ENCODE measurements around the gene THBD.

The THBD gene

DNA sequence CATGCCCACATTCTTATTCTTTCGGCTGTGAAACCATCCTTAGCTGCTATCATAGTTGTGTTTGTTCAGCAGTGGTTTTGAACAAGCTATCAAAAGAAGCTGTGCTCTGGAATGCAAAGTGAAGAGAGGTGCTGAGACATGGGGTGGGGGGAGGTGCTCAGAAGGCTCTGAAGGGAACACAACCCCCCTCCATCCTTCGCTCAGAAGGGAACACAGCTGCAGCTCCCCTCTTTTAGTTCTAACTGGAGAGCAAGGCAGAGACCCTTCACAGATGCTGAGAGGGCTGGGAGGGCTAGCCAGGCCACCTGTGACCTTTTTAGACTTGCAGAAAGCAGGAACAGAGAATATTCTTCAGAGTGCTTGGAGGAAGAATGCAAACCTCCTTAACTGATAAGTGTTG lies 32.0 kb downstream of the THBD start:
- in situ Hi-C loops (cut with HindIII; ENCODE audit: low sequenced_read_pairs), result no loop called here

DNA sequence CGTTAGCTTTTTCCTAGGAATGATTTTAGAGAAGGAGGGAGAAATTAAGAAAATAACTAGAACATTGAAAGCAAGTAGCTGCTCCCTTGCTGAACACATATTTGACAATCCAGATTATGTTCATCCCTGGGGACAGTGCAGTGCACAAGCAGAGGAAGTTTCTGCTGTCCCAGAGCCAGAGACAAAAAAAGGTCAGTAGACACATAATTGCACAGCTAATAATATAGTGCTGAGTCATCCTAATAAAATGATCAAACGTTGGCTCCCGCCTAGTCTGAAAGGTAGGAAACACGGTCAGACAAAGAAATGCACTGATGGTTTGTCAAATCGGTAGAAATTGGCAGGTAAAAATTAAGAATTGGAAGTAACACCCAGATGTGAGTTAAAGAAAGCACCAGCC lies 36.0 kb downstream of the THBD start:
- in situ Hi-C loops (cut with HindIII; ENCODE audit: low sequenced_read_pairs), result no loop called here

DNA sequence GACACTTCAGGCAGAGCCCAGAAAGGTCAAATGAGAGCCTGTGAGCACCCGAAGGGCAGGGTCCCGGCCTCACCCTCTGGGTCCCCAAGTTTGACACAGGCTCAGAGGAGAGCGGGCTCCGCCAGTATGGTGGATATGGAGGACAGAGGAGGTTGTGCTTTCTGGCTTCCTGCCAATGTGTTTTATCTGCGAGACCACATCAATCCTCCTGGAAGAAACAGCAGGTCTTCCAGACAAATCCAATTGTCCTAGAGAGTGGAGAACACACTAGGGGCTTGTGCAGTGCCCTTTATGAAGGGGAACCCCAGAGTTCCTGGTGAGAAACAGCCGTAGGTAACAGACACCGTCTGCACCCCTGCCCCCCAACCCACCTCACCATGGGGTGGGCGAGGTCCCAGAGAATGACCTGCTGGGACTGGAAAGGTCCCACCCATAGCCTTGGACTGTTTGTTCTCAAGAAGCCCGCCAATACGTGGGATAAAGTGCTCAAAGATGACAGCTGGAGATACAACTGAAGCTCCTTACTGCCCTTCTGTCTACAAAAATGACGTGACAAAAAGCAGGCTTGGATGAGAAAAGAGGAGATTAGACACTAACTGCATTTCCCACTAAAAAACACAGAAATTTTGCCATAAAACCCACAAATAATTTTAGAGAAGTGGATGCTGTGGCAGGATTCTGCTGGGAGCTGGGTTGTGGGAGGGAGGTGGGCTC lies 38.3 kb downstream of the THBD start:
- in situ Hi-C loops (cut with HindIII; ENCODE audit: low sequenced_read_pairs), result no loop called here

DNA sequence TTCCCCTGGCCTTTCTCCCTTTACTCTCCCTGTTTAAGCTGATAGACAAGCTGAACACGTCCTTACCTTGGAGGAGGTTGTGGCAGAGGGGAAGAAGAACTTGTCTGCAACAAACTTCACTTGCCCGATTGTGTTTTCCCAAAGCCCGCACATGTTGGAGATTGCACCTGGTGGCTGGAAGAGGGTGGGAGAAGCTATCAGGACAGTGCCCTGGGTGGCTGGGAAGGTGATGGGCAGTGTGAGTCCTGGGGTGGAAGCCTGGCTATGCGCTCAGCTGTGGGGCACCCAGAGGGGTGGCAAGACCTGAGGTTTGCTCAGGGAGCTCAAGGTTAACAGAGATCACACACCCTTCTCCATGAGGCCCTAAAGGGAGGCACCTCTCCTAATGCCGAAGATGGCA lies 39.4 kb downstream of the THBD start:
- in situ Hi-C loops (cut with HindIII; ENCODE audit: low sequenced_read_pairs), result no loop called here

DNA sequence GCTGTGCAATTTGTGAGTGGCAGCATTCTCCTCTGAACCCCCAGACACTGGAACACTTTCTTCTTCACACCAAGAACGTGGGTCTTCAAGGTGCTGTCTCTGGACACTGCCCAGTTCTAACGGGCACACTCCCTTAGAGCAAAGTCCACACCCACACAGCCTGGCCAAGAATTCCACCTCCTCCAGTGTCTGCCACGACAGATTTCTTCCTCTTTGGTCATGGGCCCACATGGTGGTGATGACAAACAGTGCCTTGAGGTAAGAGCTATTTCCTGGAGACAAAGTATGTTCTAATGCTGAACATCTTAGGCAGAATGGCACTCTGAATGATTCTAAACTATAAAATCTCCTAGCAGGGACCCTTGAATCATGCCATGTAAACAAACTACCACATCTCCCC lies 39.8 kb downstream of the THBD start:
- in situ Hi-C loops (cut with HindIII; ENCODE audit: low sequenced_read_pairs), result no loop called here

DNA sequence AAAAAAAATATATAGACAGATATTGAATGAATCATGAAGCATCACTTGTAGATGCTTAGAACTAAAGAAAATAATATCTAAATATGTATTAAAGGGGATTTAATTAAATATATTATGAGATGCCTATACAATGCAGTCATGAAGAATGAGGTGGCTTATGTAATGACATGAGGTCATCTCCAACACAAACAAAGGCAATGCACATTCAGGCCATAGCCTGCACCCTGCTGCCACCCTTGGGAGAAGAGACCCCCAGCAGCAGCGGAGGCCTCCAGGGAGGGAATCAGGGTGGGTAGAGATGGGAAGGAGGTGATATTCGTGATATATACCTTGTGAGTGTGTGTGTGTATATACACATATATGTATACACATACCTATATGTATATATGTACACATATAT lies 40.8 kb downstream of the THBD start:
- in situ Hi-C loops (cut with HindIII; ENCODE audit: low sequenced_read_pairs), result no loop called here

DNA sequence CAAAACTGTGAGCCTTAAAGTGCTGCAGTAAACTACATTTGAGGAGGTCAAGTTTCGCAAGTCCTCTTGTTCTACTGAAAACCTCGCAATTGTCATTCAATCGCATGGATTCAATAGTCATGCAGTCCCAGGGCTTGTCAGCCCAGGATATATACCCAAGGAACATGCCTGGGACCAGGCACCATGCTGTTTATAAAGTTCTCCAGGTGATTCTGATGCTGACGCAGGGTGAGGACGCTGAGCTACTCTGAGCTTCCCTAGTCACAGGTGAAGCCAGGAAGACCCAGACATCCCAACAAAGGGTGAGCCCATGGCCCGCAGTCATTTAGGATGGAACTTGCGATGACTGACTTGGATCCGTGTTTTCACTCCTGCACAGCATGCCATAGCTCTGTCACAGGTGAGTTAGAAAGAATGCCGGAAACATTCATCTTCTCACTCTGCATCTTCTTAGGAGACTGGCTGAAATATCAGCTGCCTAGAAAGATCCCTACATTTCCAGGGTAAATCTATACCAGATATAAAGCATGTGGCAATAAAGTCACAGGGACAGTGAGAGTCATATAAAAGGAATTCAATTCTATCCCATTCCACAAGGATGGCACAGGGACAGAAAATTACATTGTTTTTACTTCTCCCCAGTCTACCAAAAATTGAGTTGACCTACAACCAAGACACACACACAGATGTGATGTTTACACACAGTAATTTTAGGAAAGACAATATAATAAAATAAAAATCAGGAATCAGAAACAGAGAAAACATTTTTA lies 41.4 kb downstream of the THBD start:
- in situ Hi-C loops (cut with HindIII; ENCODE audit: low sequenced_read_pairs), result no loop called here

DNA sequence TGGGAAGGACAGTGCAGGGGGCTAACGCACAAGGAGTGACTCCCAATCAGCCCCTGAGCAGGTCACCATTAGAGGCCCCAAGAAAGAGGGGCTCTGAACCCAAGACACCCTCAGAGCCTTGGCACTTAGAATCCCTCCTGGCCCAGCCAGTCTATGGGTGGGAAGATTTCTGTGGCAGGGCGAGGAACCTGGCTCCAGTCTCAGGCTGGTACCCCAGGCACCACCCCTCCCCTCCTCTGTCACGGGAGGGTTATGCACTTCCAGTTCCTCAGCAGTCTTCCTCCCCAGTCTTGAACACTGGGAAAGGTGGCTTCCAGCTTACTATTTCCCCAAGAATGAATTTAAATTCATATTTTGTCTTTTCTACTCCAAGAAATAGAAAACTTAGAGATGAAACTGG lies 42.0 kb downstream of the THBD start:
- in situ Hi-C loops (cut with HindIII; ENCODE audit: low sequenced_read_pairs), result no loop called here

DNA sequence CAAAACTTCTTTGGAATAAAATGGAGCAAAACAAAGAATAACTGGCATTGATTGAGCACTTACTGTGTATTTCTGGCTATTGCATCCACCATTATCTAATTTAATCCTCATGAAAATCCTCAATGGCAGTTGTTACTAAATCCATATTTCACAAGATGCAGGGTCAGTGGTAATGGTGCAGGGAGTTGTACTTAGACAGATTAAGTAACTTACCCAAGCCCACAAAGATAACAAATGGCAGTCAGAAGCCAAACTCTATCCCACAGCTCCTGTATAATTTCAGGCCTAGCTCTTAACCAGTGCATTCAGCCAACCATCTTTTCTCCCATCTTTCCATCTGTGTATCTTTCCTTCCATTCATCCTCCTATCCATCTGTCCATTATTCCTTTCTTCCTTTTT lies 43.7 kb downstream of the THBD start:
- in situ Hi-C loops (cut with HindIII; ENCODE audit: low sequenced_read_pairs), result no loop called here

DNA sequence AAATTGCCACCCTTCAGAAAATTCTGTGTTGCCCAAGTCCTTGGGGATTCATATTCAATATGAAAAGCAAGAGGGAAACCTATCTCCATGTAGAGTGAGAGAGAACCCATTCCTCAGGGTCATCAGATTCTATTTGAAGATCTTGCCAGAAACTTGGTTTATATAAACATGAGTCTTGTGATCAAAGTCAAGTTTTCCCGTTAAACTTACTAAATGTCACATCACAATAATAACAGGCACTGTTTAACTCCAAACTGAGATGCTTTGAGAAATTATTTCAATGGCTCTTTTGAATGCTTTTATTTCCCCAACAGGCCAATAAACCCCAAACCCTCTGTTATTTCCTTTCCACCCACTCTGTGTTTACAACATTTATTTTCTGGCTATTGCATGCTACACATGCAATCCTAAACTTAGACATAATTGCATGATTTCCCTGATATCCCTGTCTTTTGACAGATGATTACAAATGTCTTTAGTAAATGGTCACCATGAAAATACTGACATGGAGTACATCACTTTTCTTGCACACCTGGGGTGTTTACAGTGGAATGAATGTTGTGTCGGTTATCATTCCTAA lies 45.5 kb downstream of the THBD start:
- in situ Hi-C loops (cut with HindIII; ENCODE audit: low sequenced_read_pairs), result no loop called here

DNA sequence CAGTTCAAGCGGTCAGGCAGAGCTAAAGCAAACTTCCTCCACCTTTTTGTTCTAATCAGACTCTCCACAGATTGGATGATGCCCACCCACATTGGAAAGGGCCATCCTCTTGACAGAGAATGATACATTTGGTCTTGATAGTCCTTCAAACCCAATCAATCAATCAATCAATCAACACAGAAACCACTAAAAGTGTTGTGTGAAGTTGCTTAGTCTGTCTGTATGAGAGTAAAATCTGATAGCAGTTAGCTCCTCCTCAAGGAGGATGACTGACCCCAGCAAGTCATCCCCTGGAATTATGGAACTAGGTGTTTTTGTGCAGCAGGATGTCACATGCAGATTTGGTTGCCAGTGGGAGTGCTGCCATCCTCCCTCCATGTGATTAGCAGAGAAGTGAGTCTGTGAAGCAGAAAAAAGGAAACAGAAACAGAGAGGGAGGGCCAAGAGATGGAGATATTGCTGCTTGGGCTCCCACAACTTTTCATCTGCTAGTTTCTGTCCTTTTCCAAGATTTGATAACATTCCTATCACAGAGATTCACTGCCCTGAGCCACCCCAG lies 46.3 kb downstream of the THBD start:
- in situ Hi-C loops (cut with HindIII; ENCODE audit: low sequenced_read_pairs), result no loop called here

DNA sequence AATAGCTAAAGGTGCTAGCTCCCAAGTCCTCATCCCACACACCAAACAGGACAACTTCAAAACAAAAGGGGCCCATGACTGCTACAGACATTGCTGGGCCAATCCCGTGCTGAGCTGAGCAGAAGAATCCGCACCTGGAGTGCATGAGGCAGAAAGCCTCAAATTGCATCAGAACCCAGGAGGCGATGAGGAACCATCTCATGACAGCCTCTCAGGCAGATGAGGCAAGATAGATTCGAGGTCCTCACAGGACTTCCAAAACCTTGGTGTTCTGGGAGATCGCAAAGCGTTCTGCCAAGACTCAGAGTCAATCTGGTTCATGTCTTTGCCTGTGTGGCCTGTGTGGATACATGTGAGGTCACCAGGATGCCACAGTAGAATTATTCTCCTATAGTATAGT lies 47.2 kb downstream of the THBD start:
- in situ Hi-C loops (cut with HindIII; ENCODE audit: low sequenced_read_pairs), result no loop called here

DNA sequence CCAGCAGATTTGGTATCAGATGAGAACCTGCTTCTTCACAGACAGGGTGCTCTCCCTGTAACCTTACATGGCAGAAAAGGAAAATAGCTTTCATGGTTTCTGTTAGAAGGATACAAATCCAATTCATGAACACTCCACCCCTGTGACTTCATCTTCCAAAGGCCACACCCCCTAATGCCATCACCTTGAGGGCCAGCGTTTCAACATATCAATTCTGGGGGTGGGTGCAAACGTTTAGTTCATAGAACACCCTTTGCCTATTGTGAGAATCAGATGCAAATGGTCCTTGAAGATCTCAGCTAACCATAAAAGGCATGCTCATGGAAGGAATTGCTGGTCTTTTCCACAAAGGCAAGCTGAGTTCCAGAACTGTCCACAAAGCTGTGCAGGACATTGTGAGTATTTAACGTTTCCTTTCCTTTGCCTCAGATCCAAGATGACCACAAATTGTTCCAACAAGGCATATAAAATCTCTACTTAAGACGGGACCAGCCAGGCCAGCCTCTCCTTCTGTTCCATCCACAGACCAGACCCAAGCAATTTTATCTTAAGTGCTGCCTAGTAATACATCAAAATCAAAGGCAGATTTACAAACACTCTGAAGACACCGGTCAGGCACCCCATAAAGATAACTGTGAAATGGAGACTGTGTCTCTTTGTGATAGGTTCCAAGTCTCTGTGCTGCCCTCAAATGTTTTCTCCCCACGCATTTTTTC lies 49.1 kb downstream of the THBD start:
- in situ Hi-C loops (cut with HindIII; ENCODE audit: low sequenced_read_pairs), result no loop called here

DNA sequence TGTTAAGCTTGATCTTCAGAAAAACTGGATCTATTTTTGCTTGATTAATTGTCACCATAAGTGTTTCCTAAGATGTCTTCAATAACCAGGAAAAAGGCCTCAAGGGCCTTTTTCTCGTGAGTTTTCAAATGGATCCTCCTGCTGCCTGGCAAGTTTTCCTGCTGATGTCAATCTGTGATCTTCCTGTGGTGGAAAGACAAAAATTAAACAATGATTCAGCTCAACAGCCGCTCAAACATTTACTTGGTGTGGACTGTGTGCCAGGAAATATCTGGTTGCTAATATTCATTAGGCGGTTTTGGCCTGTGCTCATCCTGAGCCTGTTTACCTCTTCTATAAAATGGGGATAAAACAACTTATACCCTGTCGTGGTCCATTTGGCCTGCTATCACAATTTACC lies 49.7 kb downstream of the THBD start:
- in situ Hi-C loops (cut with HindIII; ENCODE audit: low sequenced_read_pairs), result loop anchor here (25.0 kb wide), 1 partner anchor 312 kb away; no protein-coding TSS in a partner anchor

DNA sequence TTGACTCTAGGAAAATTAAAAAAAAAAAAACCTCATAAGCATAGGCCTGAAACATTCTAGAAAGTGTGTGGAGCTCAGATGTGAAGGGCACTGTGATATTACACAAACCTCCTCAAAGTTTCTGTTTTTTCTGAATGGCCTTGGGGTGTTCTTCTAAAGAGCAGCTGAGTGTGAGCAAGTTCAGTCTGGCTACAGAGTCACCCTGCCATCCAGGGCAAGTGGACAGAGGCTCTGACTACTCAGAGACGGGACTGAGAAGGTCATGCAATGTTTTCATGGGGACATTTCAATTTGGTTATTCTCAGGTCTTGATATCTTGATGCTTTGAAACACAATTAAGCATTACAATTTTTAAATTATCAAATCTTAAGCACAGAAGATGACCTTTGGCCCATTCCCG lies 51.0 kb downstream of the THBD start:
- in situ Hi-C loops (cut with HindIII; ENCODE audit: low sequenced_read_pairs), result loop anchor here (25.0 kb wide), 1 partner anchor 311 kb away; no protein-coding TSS in a partner anchor

DNA sequence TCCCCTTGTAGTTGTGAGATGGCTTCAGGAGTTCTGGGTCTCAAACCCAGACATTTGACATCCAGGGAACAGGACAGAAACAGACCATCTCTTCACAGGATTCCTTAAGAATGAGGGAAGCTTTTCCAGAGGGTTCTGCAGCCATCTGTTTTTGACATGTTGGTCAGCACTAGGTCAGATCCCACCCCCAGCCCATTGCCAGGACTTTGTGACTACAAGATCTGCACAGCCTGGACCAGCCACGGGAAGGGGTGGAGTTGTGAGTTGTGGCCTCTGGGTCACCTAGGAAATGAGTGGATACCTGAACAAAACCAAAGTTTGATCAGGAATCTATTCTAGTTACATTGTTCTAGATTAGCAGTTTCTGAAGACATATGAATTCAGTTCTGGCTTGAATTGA lies 53.5 kb downstream of the THBD start:
- in situ Hi-C loops (cut with HindIII; ENCODE audit: low sequenced_read_pairs), result loop anchor here (25.0 kb wide), 1 partner anchor 309 kb away; no protein-coding TSS in a partner anchor

Data from DLD1 (cell line).